H1 (cell line): ENCODE data around the gene PIP4K2C. TPM values are rescaled to one million over a fixed set of nuclear protein-coding genes. Genes with fewer than 3 reads are reported as not detected.

ENCODE experiments used
- CTCF ChIA-PET: fragments of 300-600 bp; sonication (Branson Sonifier 250); formaldehyde crosslinking; loops from one replicate; lab custom pipeline; 2021; ENCODE audit not compliant: partially characterized antibody; lab: Charles Lee
- POLR2A ChIA-PET: fragments of 300-600 bp; sonication (Branson Sonifier 250); formaldehyde crosslinking; loops from one replicate; lab custom pipeline; 2021; ENCODE audit warnings: inconsistent platforms; ENCODE audit not compliant: partially characterized antibody; lab: Charles Lee
- DNase-seq, 2 experiments: peaks; one replicate each; pipeline versions ENCODE4 v3.0.0 to v3.0.0-alpha.2; 2010 to 2022; ENCODE audit warnings: low spot score in 2 of 2, low read depth in 1 of 2, mixed read lengths in 1 of 2
- FAIRE-seq: peaks from 2 replicates; lab custom pipeline; 2011; peaks lifted over from hg19 to GRCh38; lab: Jason Lieb, UNC
- H2AFZ ChIP-seq: 2 replicates; pipeline ENCODE4 v1.8.1; 2012; ENCODE audit warnings: low read length, inconsistent platforms
- H2AK5ac ChIP-seq: 2 replicates; pipeline ENCODE4 v1.6.1; 2013; ENCODE audit warnings: low read depth, low read length
- H2BK120ac ChIP-seq: replicated peaks from 2 replicates; pipeline ENCODE3; 2013; ENCODE audit warnings: low read depth, low read length, inconsistent platforms
- H2BK12ac ChIP-seq: 2 replicates; pipeline ENCODE4 v1.6.1; 2013; ENCODE audit warnings: low read depth, low read length
- H2BK15ac ChIP-seq: 2 replicates; pipeline ENCODE4 v1.6.1; 2013; ENCODE audit warnings: low read length
- H2BK20ac ChIP-seq: 2 replicates; pipeline ENCODE4 v1.6.1; 2013; ENCODE audit warnings: low read length
- H2BK5ac ChIP-seq: 2 replicates; pipeline ENCODE4 v1.6.1; 2013; ENCODE audit warnings: low read depth, low read length
- H3K14ac ChIP-seq: 2 replicates; pipeline ENCODE4 v1.6.1; 2013; ENCODE audit warnings: inconsistent platforms; ENCODE audit not compliant: insufficient read length
- H3K18ac ChIP-seq: 2 replicates; pipeline ENCODE4 v1.6.1; 2013; ENCODE audit warnings: low read length; ENCODE audit errors: extremely low read depth
- H3K23ac ChIP-seq: 2 replicates; pipeline ENCODE4 v1.6.1; 2013; ENCODE audit warnings: inconsistent platforms; ENCODE audit not compliant: insufficient read length
- H3K23me2 ChIP-seq: 2 replicates; pipeline ENCODE4 v1.6.1; 2013; ENCODE audit warnings: low read depth, low read length
- H3K27ac ChIP-seq: 2 replicates; pipeline ENCODE4 v1.6.1; 2011; ENCODE audit warnings: low read depth, low read length, inconsistent platforms
- H3K27me3 ChIP-seq, 4 experiments: replicated peaks in 1 of 4; 1 replicate in 1 of 4; 2 replicates in 3 of 4; pipeline versions ENCODE4 v1.6.1 to v1.8.1; 2011 to 2013; ENCODE audit warnings: low read length in 3 of 4, mild to moderate bottlenecking in 3 of 4, inconsistent platforms in 2 of 4, mixed read lengths in 2 of 4, moderate library complexity in 1 of 4; ENCODE audit not compliant: control insufficient read depth in 3 of 4, insufficient read depth in 3 of 4; ENCODE audit errors: extremely low read depth in 1 of 4
- H3K36me3 ChIP-seq, 4 experiments: 2 replicates each; pipeline versions ENCODE4 v1.6.1 to v1.8.1; 2011 to 2013; ENCODE audit warnings: mild to moderate bottlenecking in 4 of 4, low read length in 3 of 4, moderate library complexity in 2 of 4, control low read depth in 1 of 4, inconsistent platforms in 1 of 4; ENCODE audit not compliant: insufficient read depth in 4 of 4, control insufficient read depth in 2 of 4
- H3K4ac ChIP-seq: replicated peaks from 2 replicates; pipeline ENCODE3; 2013; ENCODE audit warnings: low read length, low read depth, mixed read lengths, inconsistent platforms; ENCODE audit not compliant: insufficient read length
- H3K4me1 ChIP-seq, 4 experiments: replicated peaks in 1 of 4; 1 replicate in 1 of 4; 2 replicates in 3 of 4; pipeline versions ENCODE4 v1.6.1 to v1.8.1; 2011 to 2013; ENCODE audit warnings: low read length in 3 of 4, inconsistent platforms in 2 of 4, mixed read lengths in 1 of 4; ENCODE audit not compliant: insufficient read depth in 4 of 4, control insufficient read depth in 3 of 4
- H3K4me2 ChIP-seq, 2 experiments: 2 replicates each; pipeline versions ENCODE4 v1.6.1 to v1.8.1; 2011 to 2013; ENCODE audit warnings: low read depth in 2 of 2, low read length in 2 of 2, control low read depth in 1 of 2, inconsistent platforms in 1 of 2, mild to moderate bottlenecking in 1 of 2; ENCODE audit not compliant: insufficient read depth in 1 of 2
- H3K4me3 ChIP-seq, 4 experiments: fragments of 200-600, 300-600 bp in 1 of 4; sonication (generic), shearing (Covaris generic), sonication (Bioruptor Twin) in 1 of 4; 2 replicates each; pipeline versions ENCODE4 v1.5.1 to v1.8.1; 2011 to 2016; ENCODE audit warnings: low read length in 4 of 4, low read depth in 3 of 4, control low read depth in 2 of 4, inconsistent platforms in 2 of 4, mild to moderate bottlenecking in 2 of 4, mixed read lengths in 1 of 4, moderate library complexity in 1 of 4; ENCODE audit not compliant: insufficient read depth in 2 of 4; ENCODE audit errors: extremely low read depth in 1 of 4
- H3K56ac ChIP-seq: replicated peaks from 2 replicates; pipeline ENCODE3; 2013; ENCODE audit warnings: low read depth, mild to moderate bottlenecking, mixed read lengths, low read length, inconsistent platforms; ENCODE audit not compliant: insufficient read length
- H3K79me1 ChIP-seq: 2 replicates; pipeline ENCODE4 v1.6.1; 2013; ENCODE audit warnings: low read depth, low read length, control low read depth
- H3K79me2 ChIP-seq, 2 experiments: 2 replicates each; pipeline versions ENCODE4 v1.6.1 to v1.8.1; 2012 to 2013; ENCODE audit warnings: low read length in 2 of 2, mild to moderate bottlenecking in 2 of 2, inconsistent platforms in 1 of 2; ENCODE audit not compliant: insufficient read depth in 2 of 2, control insufficient read depth in 1 of 2
- H3K9ac ChIP-seq, 4 experiments: replicated peaks in 1 of 4; 1 replicate in 1 of 4; 2 replicates in 3 of 4; pipeline versions ENCODE4 v1.6.1 to v1.8.1; 2011 to 2013; ENCODE audit warnings: low read depth in 3 of 4, low read length in 3 of 4, control low read depth in 2 of 4, mild to moderate bottlenecking in 2 of 4, moderate library complexity in 2 of 4, inconsistent platforms in 1 of 4; ENCODE audit errors: extremely low read depth in 1 of 4
- H3K9me3 ChIP-seq, 2 experiments: 2 replicates each; pipeline versions ENCODE4 v1.6.1 to v1.8.1; 2012 to 2013; ENCODE audit warnings: mild to moderate bottlenecking in 2 of 2, moderate library complexity in 2 of 2, control low read depth in 1 of 2, inconsistent platforms in 1 of 2, low read depth in 1 of 2, low read length in 1 of 2, mixed read lengths in 1 of 2; ENCODE audit not compliant: insufficient read depth in 2 of 2
- H4K20me1 ChIP-seq, 2 experiments: replicated peaks in 1 of 2; 2 replicates each; pipeline versions ENCODE3 to v1.8.1; 2011 to 2013; ENCODE audit warnings: inconsistent platforms in 2 of 2, low read length in 2 of 2, mild to moderate bottlenecking in 1 of 2; ENCODE audit not compliant: insufficient read depth in 2 of 2, control insufficient read depth in 1 of 2
- H4K5ac ChIP-seq: 2 replicates; pipeline ENCODE4 v1.6.1; 2013; ENCODE audit warnings: low read length, low read depth, mixed read lengths, inconsistent platforms; ENCODE audit not compliant: insufficient read length
- H4K8ac ChIP-seq: 2 replicates; pipeline ENCODE4 v1.8.0; 2013; ENCODE audit warnings: mild to moderate bottlenecking, moderate library complexity, low read length, inconsistent platforms; ENCODE audit not compliant: insufficient read depth; ENCODE audit errors: extremely low read depth
- H4K91ac ChIP-seq: replicated peaks from 2 replicates; pipeline ENCODE3; 2013; ENCODE audit warnings: low read length, mixed read lengths, inconsistent platforms; ENCODE audit not compliant: insufficient read length
- CTCF ChIP-seq, 3 experiments: IDR thresholded peaks; 1 replicate in 2 of 3; 2 replicates in 1 of 3; pipeline versions ENCODE4 v1.5.1 to v1.6.1; 2011; ENCODE audit warnings: low read length in 3 of 3, mild to moderate bottlenecking in 3 of 3, inconsistent platforms in 2 of 3, low read depth in 1 of 3, moderate library complexity in 1 of 3; ENCODE audit not compliant: insufficient read depth in 1 of 3; ENCODE audit errors: control extremely low read depth in 1 of 3
- FOSL1 ChIP-seq: IDR thresholded peaks from 2 replicates; pipeline ENCODE4 v1.6.1; 2011; ENCODE audit warnings: mild to moderate bottlenecking, low read depth, low read length, moderate library complexity; ENCODE audit not compliant: insufficient read depth
- WGBS, 2 experiments: shearing (Covaris generic) in 1 of 2; methylation state at CpG; one replicate each; pipeline versions ENCODE4 v1.1.6 to v1.1.7; 2013 to 2015; ENCODE audit warnings: low lambda C conversion rate in 2 of 2, mixed read lengths in 2 of 2, inconsistent platforms in 1 of 2, low coverage in 1 of 2, missing lambda C conversion rate in 1 of 2; ENCODE audit not compliant: insufficient replicate concordance in 2 of 2, insufficient coverage in 1 of 2, insufficient read length in 1 of 2; ENCODE audit errors: extremely low coverage in 1 of 2, missing lambda C conversion rate in 1 of 2; 5-methylcytosine and 5-hydroxymethylcytosine counted together
- polyA plus RNA-seq, 7 experiments: library from polyadenylated mRNA; depleted of rRNA in 3 of 7; stranded (reverse) in 5 of 7; unstranded in 2 of 7; fragments of >200 nt in 5 of 7; fragments of 200-250 nt in 2 of 7; gene quantifications; 1 replicate in 5 of 7; 2 replicates in 1 of 7; 4 replicates in 1 of 7; pipeline versions ENCODE4 v1.2.1 to v1.2.3, GENCODE V29; 2011 to 2013; ENCODE audit warnings: missing spikeins in 2 of 7, mixed read lengths in 2 of 7
- total RNA-seq: library from RNA; stranded (reverse); fragmentation: NEBNext Ultra II Directional; extraction: Animal tissue kit (Norgen Biotek cat#: 25700); gene quantifications from 2 replicates; pipeline ENCODE4 v1.2.1, GENCODE V29; 2021

Gene PIP4K2C
- total and polyA plus RNA-seq, 2 of the 8 experiments (the other 6 are each of a cell fraction or from before 2014, with no cell fraction given) = 25.0 to 27.1 TPM

DNA sequence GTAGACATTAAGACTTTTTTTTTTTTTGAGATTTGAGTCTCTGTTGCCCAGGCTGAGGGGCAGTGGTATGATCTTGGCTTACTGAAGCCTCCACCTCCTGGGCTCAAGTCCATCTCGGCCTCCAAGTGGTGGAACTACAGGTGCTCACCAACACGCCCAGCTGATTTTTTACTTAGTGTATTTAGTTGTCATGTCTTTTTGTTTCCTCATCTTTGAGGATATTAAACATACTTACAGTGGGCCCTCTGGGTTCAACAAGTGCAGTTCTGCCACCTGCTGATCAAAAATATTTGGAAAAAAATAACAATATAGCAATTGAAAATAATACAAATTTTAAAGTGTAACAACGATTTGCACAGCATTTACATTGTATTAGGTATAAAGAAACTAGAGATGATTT is 46.4 kb downstream of the PIP4K2C start:
- H3K79me1 ChIP-seq = no peaks in the 10 kb centered on the region
- no peak overlapping the region for H2BK120ac ChIP-seq
- H3K4me1 ChIP-seq = peaks cover 0 to 5% (median 0%) of the 10 kb centered on the region in 4 experiments; a peak in 2 of 7 replicates
- H2BK15ac ChIP-seq = no peak overlapping the region
- no peak overlapping the region for H3K4me2 ChIP-seq
- no peak overlapping the region for H4K5ac ChIP-seq
- no peak overlapping the region for H3K4me3 ChIP-seq
- H3K27ac ChIP-seq = no peak overlapping the region
- H3K9ac ChIP-seq = no peak overlapping the region
- H2AFZ ChIP-seq = no peak overlapping the region
- ChIA-PET CTCF (interaction anchor here (0.6 to 9.9 kb wide), 10 partner anchors 10 to 107 kb away, joined by 3 to 88 read pairs (median 3); partner anchors contain the start of genes OS9 and TSPAN31), POLR2A (no interaction called here)
- H3K36me3 ChIP-seq = no peaks in the 10 kb centered on the region
- no peak overlapping the region for H2AK5ac ChIP-seq
- H4K8ac ChIP-seq = no peak overlapping the region
- no peak overlapping the region for H4K91ac ChIP-seq
- DNase-seq (no peak), FAIRE-seq (no peak)
- H2BK5ac ChIP-seq = no peak overlapping the region
- H3K9me3 ChIP-seq = no peaks in the 10 kb centered on the region
- no peak overlapping the region for H3K14ac ChIP-seq
- no peak overlapping the region for H2BK20ac ChIP-seq
- TF ChIP-seq FOSL1 = no peak
- TF ChIP-seq CTCF (IDR thresholded peaks at IDR 0.05; ENCODE audit: control extremely low read depth in 1 of 3, insufficient read depth in 1 of 3, low read depth in 1 of 3, low read length in 3 of 3) = peak in 1 of 3 experiments; percentile 4; a peak in 1 of 4 replicates
- no peaks in the 10 kb centered on the region for H3K79me2 ChIP-seq
- H4K20me1 ChIP-seq = no peaks in the 10 kb centered on the region
- H3K18ac ChIP-seq = no peak overlapping the region
- H3K23ac ChIP-seq = no peak overlapping the region
- H2BK12ac ChIP-seq = no peak overlapping the region
- 87% methylated on average over 3 of the region's 3 CpGs; no CpG with 5 or more reads in 1 of the 2 experiments for WGBS, 2 experiments
- peaks cover 2% of the 10 kb centered on the region; the same call in 1 of the 2 replicates for H3K23me2 ChIP-seq
- H3K27me3 ChIP-seq = peaks cover 5 to 23% (median 18%) of the 10 kb centered on the region in 4 experiments
- no peak overlapping the region for H3K4ac ChIP-seq
- H3K56ac ChIP-seq = no peak overlapping the region
